Measurements from ENCODE around the gene ASXL2.
A peak's percentile ranks its signal among the peaks of the same experiment; 100 is the strongest.
"Not testable (repeated sequence)": the region's sequence is repeated elsewhere in the genome, so short reads cannot be mapped to it uniquely, and the experiment has no call there.

The ASXL2 gene

GRCh38 chr2:25878361-25879132 lies at the start of gene ASXL2:
Gene ASXL2, minus strand, starts transcription at chr2:25878487. Its CDS starts 265 bp downstream, at chr2:25878222.
- DNase-seq, result peak; percentile 99

DNA sequence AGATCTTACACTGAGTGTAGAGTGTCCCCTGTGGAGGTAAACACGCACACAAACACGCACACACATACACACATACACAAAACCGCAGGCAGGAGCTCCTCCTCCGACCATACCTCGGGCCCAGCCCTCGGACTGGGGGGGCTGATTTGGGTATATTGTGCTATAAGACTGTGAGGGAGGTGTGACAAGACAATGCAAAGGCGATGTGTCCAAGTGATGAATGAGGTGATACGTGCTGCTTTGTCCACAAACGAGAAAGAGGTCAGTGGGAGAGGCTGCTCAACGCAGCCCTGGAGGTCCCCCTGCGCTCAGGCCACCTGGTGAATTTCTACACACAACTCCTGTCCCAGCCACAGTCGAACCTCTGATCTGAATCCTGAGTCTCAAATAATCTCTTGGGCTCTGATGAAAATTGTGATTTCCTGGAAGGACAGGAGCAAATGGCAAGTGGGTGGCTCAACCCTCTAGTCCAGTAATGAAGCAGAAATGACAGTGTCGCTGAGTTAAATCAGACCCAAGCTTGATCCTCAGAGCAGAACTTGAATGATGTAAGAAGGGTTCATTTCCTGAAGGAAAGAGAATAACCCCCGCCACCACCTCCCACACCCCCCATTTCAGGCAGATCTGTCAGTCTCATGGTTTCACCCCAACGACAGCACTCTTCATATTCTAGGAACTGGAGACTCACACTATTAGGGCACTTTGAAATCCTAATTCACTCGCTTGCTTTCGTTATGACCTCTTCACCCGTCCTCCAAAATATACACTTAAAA lies 48.9 kb upstream of the ASXL2 start:
- no peak for DNase-seq

DNA sequence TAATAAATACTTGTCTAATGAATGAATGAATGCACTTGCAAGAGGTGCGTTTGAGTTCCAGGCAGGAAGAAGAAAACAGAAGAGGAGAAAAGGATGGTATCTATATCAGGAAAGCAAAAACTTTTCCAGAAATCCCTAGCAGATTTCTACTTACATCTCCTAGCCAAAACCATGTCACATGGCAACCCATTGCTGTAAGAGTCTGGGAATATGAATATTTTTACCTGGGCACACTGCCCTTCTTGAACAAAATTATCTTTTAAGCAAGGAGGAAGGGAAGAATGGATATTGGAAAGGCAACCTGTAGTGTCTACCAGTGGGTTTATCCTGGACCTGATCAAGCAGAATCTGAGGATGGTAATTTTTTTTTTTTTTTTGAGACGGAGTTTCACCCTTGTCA lies 44.2 kb upstream of the ASXL2 start:
- DNase-seq, result no peak

- no peak for DNase-seq
These were observed 42.6 kb upstream of the ASXL2 start for GRCh38 chr2:25920786-25921415.

GRCh38 chr2:25920336-25920735 lies 42.0 kb upstream of the ASXL2 start:
- DNase-seq, result no peak

DNA sequence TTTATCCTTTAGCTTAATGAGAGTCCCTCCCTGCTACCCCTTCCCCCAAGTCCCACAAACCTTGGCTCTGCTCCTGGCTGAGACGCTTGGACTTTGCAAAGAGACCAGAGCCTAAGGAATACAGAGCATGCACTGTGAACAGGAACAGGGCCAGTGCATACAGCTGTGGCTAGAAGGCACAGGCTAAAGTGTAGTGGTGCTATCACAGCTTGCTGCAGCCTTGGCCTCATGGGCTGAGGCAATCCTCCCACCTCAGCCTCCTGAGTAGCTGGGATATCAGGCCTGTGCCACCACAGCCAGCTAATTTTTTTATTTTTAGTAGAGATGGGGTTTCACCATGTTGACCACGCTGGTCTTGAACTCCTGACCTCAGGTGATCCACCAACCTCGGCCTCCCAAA lies 39.5 kb upstream of the ASXL2 start:
- DNase-seq, result no peak

GRCh38 chr2:25917411-25917810 lies 39.1 kb upstream of the ASXL2 start:
- DNase-seq, result not testable (repeated sequence)

- not testable (repeated sequence) for DNase-seq
These were observed 37.9 kb upstream of the ASXL2 start for GRCh38 chr2:25915944-25916772.

DNA sequence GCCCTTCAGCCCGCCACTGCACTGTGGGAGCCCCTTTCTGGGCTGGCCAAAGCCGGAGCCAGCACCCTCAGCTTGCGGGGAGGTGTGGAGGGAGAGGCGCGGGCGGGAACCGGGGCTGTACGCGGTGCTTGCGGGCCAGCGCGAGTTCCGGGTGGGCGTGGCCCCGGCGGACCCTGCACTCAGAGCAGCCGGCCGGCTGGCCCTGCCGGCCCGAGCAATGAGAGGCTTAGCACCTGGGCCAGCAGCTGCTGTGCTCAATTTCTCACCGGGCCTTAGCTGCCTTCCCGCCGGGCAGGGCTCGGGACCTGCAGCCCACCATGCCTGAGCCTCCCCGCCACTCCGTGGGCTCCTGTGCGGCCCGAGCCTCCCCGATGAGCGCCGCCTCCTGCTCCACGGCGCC lies 37.1 kb upstream of the ASXL2 start:
- DNase-seq, result not testable (repeated sequence)

GRCh38 chr2:25913696-25913973 lies 35.3 kb upstream of the ASXL2 start:
- DNase-seq, result not testable (repeated sequence)

DNA sequence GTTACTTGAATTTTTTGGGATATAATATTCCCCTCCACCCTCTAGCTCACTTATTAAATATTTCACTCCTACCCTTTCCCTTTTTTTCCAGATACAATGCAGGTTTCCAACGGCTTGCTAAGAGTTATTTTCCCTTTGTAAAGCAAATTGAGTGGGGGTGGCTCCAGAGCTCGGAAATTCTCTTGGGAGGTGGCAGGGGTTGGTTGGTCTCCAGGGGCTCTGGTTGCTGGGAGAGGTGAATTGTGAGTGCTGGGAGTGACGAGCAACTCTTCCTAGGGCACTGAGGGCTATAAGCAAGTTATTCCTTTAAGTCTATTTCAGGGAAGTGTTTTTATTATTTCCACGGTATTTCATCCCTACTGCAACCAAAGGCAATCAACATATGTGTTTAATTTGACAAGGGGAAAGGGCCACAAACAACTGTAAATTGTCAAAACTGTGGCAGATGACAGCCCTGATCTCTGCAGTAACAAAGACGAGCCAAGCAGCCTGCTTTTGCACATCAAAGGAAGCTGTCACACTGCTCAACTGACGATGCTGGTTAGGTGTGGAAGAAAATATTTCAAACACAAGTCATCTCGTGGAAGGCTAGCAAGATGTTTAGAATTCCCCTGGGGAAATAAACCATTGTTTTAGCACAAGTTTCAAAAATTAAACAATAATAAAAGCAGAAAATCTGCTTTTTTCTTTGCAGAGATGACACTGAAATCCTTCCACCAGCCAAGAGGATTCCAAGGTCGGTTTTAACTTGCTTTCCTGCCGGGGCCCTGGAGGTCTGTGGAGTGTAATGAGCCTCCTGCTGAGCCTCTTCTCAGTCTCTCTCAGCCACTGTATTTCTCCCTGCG lies 34.8 kb upstream of the ASXL2 start:
- DNase-seq, result peak; percentile 28

- DNase-seq, result not testable (repeated sequence)
These were observed 31.3 kb upstream of the ASXL2 start for GRCh38 chr2:25909574-25909973.

GRCh38 chr2:25905126-25905525 lies 26.8 kb upstream of the ASXL2 start:
- DNase-seq, result no peak

- no peak for DNase-seq
These were observed 25.0 kb upstream of the ASXL2 start for GRCh38 chr2:25903216-25903776.

DNA sequence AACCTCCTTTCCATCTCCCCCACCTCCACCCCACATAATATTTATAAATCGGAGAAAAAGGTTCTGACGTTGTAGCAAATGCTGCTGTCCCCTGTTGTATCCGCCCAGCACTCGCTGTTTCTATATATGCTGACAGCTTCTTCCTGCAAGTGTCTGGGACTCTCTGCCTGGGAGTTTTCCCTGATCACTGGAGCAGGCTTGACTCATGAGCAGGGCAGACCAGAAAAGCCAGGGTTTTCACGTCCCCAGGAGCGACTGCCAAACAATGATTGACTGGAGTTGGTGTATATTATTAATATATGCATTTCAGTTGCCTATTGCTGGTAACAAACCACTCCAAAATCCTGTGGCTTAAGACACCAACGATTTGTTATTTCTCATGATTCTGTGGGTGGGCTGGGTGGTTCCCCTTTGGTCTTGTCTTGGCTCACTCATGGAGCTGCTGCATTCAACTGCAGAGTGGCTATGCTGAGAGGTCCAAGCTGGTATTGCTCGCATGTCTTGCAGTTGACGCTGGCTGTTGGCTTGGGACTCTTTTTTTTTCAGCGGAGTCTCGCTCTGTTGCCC lies 21.2 kb upstream of the ASXL2 start:
- no peak for DNase-seq

- DNase-seq, result no peak
These were observed 19.2 kb upstream of the ASXL2 start for GRCh38 chr2:25897506-25897905.

DNA sequence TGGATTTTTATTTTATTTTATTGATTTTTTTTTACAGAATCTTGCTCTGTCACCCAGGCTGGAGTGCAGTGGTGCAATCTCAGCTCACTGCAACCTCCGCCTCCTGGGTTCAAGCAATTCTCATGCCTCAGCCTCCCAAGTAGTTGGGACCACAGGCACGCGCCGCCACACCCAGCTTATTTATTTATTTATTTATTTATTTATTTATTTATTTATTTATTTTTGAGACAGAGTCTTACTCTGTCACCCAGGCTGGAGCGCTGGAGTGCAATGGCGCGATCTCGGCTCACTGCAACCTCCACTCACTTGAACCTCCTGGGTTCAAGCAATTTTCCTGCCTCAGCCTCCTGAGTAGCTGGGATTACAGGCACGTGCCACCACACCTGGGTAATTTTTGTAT lies 18.0 kb upstream of the ASXL2 start:
- DNase-seq, result not testable (repeated sequence)

- no peak for DNase-seq
These were observed 17.3 kb upstream of the ASXL2 start for GRCh38 chr2:25895610-25896009.

DNA sequence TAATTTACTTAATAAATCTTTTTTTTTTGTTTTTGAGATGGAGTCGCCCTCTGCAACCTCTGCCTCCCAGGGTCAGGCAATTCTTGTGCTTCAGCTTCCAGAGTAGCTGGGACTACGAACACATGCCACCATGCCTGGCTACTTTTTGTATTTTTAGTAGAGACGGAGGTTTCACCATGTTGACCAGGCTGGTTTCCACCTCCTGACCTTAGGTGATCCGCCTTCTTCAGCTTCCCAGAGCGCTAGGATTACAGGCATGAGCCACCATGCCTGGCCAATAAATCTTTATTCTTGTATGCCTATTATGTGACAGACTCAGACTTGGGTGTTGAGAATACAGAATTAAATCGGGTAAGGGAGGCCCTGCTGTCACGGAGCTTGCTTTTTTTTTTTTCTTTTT lies 16.7 kb upstream of the ASXL2 start:
- peak; percentile 12 for DNase-seq

DNA sequence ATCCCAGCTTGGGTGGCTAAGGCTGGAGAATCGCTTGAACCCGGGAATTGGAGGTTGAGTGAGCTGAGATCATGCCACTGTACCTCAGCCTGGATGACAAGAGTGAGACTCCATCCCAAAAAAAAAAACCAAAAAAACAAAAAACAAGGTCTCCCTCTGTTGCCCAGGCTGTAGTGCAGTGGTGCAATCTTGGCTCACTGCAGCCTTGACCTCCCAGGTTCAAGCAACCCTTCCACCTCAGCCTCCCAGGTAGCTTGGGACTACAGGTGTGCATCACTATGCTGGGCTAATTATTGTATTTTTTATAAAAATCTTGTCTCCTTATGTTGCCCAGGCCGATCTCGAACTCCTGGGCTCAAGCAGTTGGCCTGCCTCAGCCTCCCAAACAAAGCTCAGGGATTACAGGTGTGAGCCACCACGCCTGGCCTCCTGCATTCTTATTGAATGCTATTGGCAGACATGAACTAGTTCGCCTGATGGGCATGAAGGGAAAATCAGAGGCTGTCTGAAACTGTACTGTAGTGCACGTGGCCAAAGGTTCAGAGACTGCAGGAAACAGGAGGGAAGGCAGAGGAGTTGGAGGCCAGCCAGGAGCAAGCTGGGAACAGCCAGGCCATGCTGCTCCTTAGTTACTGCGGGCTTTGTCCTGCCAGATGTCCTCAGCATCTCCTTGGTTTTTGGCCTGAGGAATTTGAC lies 16.0 kb upstream of the ASXL2 start:
- DNase-seq, result peak; percentile 85

DNA sequence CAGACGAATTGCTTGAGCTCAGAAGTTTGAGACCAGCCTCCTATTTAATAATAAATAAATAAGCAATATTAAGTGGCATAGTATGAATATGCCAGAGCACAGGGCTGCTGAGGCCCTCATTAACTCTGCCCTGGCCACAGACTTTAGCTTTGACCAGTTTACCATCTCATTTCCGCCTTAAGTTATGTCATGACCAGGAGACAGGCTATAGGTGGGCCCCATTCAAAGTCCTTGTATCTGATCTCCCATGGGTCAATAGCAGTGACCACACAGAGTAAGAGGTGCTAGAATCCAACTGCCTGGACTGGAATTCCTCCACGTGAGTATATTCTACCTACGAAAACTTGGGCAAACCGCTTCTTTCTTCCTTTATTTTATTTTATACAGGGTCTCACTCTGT lies 13.4 kb upstream of the ASXL2 start:
- no peak for DNase-seq
